ENCODE measurements around the gene HSD17B11.

Gene HSD17B11

DNA sequence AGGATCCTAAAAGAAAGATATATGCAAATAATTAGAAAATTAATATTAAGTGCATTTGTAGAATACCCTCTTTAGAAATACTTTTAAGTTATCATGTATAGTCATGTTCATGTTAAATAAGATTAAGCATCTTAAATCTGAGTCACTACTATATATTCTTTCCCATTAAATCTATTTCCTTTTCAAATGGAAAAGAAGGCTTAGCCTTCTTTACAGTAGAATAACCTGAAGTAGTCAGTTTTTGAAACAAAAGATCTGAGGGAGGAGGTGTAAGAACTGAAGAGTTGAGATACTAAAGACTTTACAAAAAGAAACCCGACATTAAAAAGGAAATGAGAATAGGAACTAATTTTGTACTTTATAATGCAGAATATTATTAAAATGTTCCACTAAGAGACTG, 53.6 kb downstream of the HSD17B11 start:
- TF ChIP-seq EZH2 (IDR thresholded peaks at IDR 0.05; ENCODE audit: borderline replicate concordance, low read length) = no peak
- TF ChIP-seq, protein P1, sequence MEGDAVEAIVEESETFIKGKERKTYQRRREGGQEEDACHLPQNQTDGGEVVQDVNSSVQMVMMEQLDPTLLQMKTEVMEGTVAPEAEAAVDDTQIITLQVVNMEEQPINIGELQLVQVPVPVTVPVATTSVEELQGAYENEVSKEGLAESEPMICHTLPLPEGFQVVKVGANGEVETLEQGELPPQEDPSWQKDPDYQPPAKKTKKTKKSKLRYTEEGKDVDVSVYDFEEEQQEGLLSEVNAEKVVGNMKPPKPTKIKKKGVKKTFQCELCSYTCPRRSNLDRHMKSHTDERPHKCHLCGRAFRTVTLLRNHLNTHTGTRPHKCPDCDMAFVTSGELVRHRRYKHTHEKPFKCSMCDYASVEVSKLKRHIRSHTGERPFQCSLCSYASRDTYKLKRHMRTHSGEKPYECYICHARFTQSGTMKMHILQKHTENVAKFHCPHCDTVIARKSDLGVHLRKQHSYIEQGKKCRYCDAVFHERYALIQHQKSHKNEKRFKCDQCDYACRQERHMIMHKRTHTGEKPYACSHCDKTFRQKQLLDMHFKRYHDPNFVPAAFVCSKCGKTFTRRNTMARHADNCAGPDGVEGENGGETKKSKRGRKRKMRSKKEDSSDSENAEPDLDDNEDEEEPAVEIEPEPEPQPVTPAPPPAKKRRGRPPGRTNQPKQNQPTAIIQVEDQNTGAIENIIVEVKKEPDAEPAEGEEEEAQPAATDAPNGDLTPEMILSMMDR (IDR thresholded peaks at IDR 0.05; ENCODE audit: low read length) = no peak
- no peak overlapping the region for H3K4me3 ChIP-seq (ENCODE audit: low read depth, low read length, poor library complexity, severe bottlenecking)
- H3K79me2 ChIP-seq (ENCODE audit: insufficient read depth, low read length) = no peaks in the 10 kb centered on the region
- H4K20me1 ChIP-seq (ENCODE audit: insufficient read depth, low read length) = no peaks in the 10 kb centered on the region
- no peak overlapping the region for H3K4me2 ChIP-seq (ENCODE audit: low read length)
- no peaks in the 10 kb centered on the region for H3K9me2 ChIP-seq (ENCODE audit: low read depth, low read length)
- no peaks in the 10 kb centered on the region for H3K27me3 ChIP-seq (ENCODE audit: insufficient read depth, low read length)
- H3K9ac ChIP-seq (ENCODE audit: low read length) = no peak overlapping the region
- H3K36me3 ChIP-seq (ENCODE audit: insufficient read depth, low read length) = no peaks in the 10 kb centered on the region; the same call in 1 of the 2 replicates
- H3K9me3 ChIP-seq (ENCODE audit: low read length) = no peaks in the 10 kb centered on the region
- H2AFZ ChIP-seq (ENCODE audit: low read length) = no peak overlapping the region
- H3F3A ChIP-seq (ENCODE audit: insufficient read depth, low read length) = no peaks in the 10 kb centered on the region
- no peak overlapping the region for H3K27ac ChIP-seq (ENCODE audit: low read depth, low read length, poor library complexity, severe bottlenecking)
- H3K4me1 ChIP-seq (ENCODE audit: insufficient read depth, low read length, severe bottlenecking) = no peaks in the 10 kb centered on the region

DNA sequence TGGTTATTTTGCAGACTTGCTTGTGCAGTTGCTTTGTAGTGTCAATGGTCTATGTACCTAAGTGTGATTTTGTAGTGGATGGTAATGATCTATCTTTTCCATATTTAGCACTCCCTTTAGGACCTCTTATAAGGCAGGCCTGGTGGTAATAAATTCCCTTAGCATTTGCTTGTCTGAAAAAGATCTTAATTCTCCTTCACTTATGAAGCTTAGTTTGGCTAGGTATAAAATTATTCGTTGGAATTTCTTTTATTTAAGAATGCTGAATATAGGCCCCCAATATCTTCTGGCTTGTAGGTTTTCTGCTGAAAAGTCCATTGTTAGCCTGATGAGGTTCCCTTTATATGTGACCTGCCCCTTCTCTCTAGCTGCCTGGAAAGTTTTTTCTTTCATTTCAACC, 57.7 kb downstream of the HSD17B11 start:
- Histone ChIP-seq H3K79me2 (ENCODE audit: insufficient read depth, low read length) (no peaks in the 10 kb centered on the region), H3K27ac (ENCODE audit: low read depth, low read length, poor library complexity, severe bottlenecking) (no peak overlapping the region), H3K9me2 (ENCODE audit: low read depth, low read length) (no peaks in the 10 kb centered on the region), H3K4me3 (ENCODE audit: low read depth, low read length, poor library complexity, severe bottlenecking) (no peak overlapping the region), H3K9me3 (ENCODE audit: low read length) (0 out of 2 replicates have a peak, but pooled peaks cover 3% of the 10 kb centered on the region), H3K4me1 (ENCODE audit: insufficient read depth, low read length, severe bottlenecking) (no peaks in the 10 kb centered on the region), H3F3A (ENCODE audit: insufficient read depth, low read length) (no peaks in the 10 kb centered on the region), H3K27me3 (ENCODE audit: insufficient read depth, low read length) (no peaks in the 10 kb centered on the region), H3K9ac (ENCODE audit: low read length) (no peak overlapping the region), H4K20me1 (ENCODE audit: insufficient read depth, low read length) (no peaks in the 10 kb centered on the region), H3K36me3 (ENCODE audit: insufficient read depth, low read length) (no peaks in the 10 kb centered on the region; the same call in 1 of the 2 replicates), H3K4me2 (ENCODE audit: low read length) (no peak overlapping the region), H2AFZ (ENCODE audit: low read length) (no peak overlapping the region)
- TF ChIP-seq EZH2 (IDR thresholded peaks at IDR 0.05; ENCODE audit: borderline replicate concordance, low read length) = no peak
- TF ChIP-seq, protein P1 (IDR thresholded peaks at IDR 0.05; ENCODE audit: low read length) = no peak

DNA sequence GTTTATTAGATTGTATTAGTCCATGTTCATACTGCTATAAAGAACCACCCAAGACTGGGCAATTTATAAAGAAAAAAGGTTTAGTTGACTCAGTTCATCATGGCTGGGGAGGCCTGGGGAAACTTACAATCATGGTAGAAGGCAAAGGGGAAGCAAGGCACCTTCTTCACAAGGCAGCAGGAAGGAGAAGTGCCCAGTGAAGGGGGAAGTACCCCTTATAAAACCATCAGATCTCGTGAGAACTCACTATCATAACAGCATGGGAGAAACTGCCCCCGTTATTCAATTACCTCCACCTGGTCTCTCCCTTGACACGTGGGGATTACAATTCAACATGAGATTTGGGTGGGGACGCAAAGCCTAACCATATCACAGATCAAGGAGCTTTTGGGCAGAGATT, 60.2 kb downstream of the HSD17B11 start:
- Histone ChIP-seq H3K9me2 (ENCODE audit: low read depth, low read length) (no peaks in the 10 kb centered on the region), H3K9me3 (ENCODE audit: low read length) (0 out of 2 replicates have a peak, but pooled peaks cover 3% of the 10 kb centered on the region), H3K79me2 (ENCODE audit: insufficient read depth, low read length) (no peaks in the 10 kb centered on the region), H3F3A (ENCODE audit: insufficient read depth, low read length) (no peaks in the 10 kb centered on the region), H3K27me3 (ENCODE audit: insufficient read depth, low read length) (no peaks in the 10 kb centered on the region), H3K27ac (ENCODE audit: low read depth, low read length, poor library complexity, severe bottlenecking) (no peak overlapping the region), H4K20me1 (ENCODE audit: insufficient read depth, low read length) (no peaks in the 10 kb centered on the region), H3K9ac (ENCODE audit: low read length) (no peak overlapping the region), H3K4me3 (ENCODE audit: low read depth, low read length, poor library complexity, severe bottlenecking) (no peak overlapping the region), H3K4me2 (ENCODE audit: low read length) (no peak overlapping the region), H2AFZ (ENCODE audit: low read length) (no peak overlapping the region), H3K36me3 (ENCODE audit: insufficient read depth, low read length) (no peaks in the 10 kb centered on the region; the same call in 1 of the 2 replicates), H3K4me1 (ENCODE audit: insufficient read depth, low read length, severe bottlenecking) (no peaks in the 10 kb centered on the region)
- TF ChIP-seq, protein P1 (IDR thresholded peaks at IDR 0.05; ENCODE audit: low read length) = no peak
